ENCODE results near the gene PEF1.
A peak's percentile ranks its signal among the peaks of the same experiment; 100 is the strongest.

PEF1 gene

GRCh38 chr1:31626223-31627207 lies 18.2 kb downstream of the PEF1 start:
- no peaks in the 10 kb centered on the region for H3K9me3 ChIP-seq (ENCODE audit: control insufficient read depth, low read length)
- H3K36me3 ChIP-seq (ENCODE audit: control insufficient read depth, insufficient read depth, low read length, severe bottlenecking) = peaks cover 27% of the 10 kb centered on the region
- H3K4me1 ChIP-seq (ENCODE audit: control insufficient read depth, insufficient read depth, low read length) = peaks cover 30% of the 10 kb centered on the region
- no peaks in the 10 kb centered on the region for H3K27me3 ChIP-seq (replicated peaks; ENCODE audit: control insufficient read depth, insufficient read depth, low read length)
- H3K4me3 ChIP-seq (ENCODE audit: low read length) = peak overlapping the region; percentile 20
- H3K9ac ChIP-seq (ENCODE audit: low read length) = peak overlapping the region; percentile 55
- DNase-seq (ENCODE audit: low read depth) = peak; percentile 63

- DNase-seq (ENCODE audit: low read depth) = peak; percentile 42
- Histone ChIP-seq H3K4me3 (ENCODE audit: low read length) (peak overlapping the region; percentile 20), H3K36me3 (ENCODE audit: control insufficient read depth, insufficient read depth, low read length, severe bottlenecking) (peaks cover 19% of the 10 kb centered on the region), H3K9me3 (ENCODE audit: control insufficient read depth, low read length) (no peaks in the 10 kb centered on the region), H3K4me1 (ENCODE audit: control insufficient read depth, insufficient read depth, low read length) (peaks cover 30% of the 10 kb centered on the region), H3K9ac (ENCODE audit: low read length) (peak overlapping the region; percentile 25), H3K27me3 (replicated peaks; ENCODE audit: control insufficient read depth, insufficient read depth, low read length) (no peaks in the 10 kb centered on the region)
Observed at GRCh38 chr1:31625561-31626222, 19.0 kb downstream of the PEF1 start.

- Histone ChIP-seq H3K9ac (ENCODE audit: low read length) (no peak overlapping the region), H3K4me1 (ENCODE audit: control insufficient read depth, insufficient read depth, low read length) (peaks cover 30% of the 10 kb centered on the region), H3K4me3 (ENCODE audit: low read length) (no peak overlapping the region), H3K36me3 (ENCODE audit: control insufficient read depth, insufficient read depth, low read length, severe bottlenecking) (peaks cover 11% of the 10 kb centered on the region), H3K27me3 (replicated peaks; ENCODE audit: control insufficient read depth, insufficient read depth, low read length) (no peaks in the 10 kb centered on the region), H3K9me3 (ENCODE audit: control insufficient read depth, low read length) (no peaks in the 10 kb centered on the region)
- no peak for DNase-seq (ENCODE audit: low read depth)
Observed at GRCh38 chr1:31624731-31625514, 19.8 kb downstream of the PEF1 start.

GRCh38 chr1:31624309-31624708 lies 20.4 kb downstream of the PEF1 start:
- Histone ChIP-seq H3K4me3 (ENCODE audit: low read length) (no peak overlapping the region), H3K36me3 (ENCODE audit: control insufficient read depth, insufficient read depth, low read length, severe bottlenecking) (peaks cover 5% of the 10 kb centered on the region), H3K27me3 (replicated peaks; ENCODE audit: control insufficient read depth, insufficient read depth, low read length) (no peaks in the 10 kb centered on the region), H3K4me1 (ENCODE audit: control insufficient read depth, insufficient read depth, low read length) (peaks cover 30% of the 10 kb centered on the region), H3K9me3 (ENCODE audit: control insufficient read depth, low read length) (no peaks in the 10 kb centered on the region), H3K9ac (ENCODE audit: low read length) (no peak overlapping the region)
- no peak for DNase-seq (ENCODE audit: low read depth)

GRCh38 chr1:31623365-31623764 lies 21.3 kb downstream of the PEF1 start:
- H3K9me3 ChIP-seq (ENCODE audit: control insufficient read depth, low read length) = no peaks in the 10 kb centered on the region
- peaks cover 7% of the 10 kb centered on the region for H3K27me3 ChIP-seq (replicated peaks; ENCODE audit: control insufficient read depth, insufficient read depth, low read length)
- DNase-seq (ENCODE audit: low read depth) = no peak
- no peaks in the 10 kb centered on the region for H3K36me3 ChIP-seq (ENCODE audit: control insufficient read depth, insufficient read depth, low read length, severe bottlenecking)
- peaks cover 30% of the 10 kb centered on the region for H3K4me1 ChIP-seq (ENCODE audit: control insufficient read depth, insufficient read depth, low read length)
- H3K9ac ChIP-seq (ENCODE audit: low read length) = no peak overlapping the region
- H3K4me3 ChIP-seq (ENCODE audit: low read length) = no peak overlapping the region

GRCh38 chr1:31621847-31622730 lies 22.6 kb downstream of the PEF1 start:
- peaks cover 19% of the 10 kb centered on the region for H3K4me1 ChIP-seq (ENCODE audit: control insufficient read depth, insufficient read depth, low read length)
- no peaks in the 10 kb centered on the region for H3K36me3 ChIP-seq (ENCODE audit: control insufficient read depth, insufficient read depth, low read length, severe bottlenecking)
- DNase-seq (ENCODE audit: low read depth) = no peak
- no peaks in the 10 kb centered on the region for H3K9me3 ChIP-seq (ENCODE audit: control insufficient read depth, low read length)
- H3K27me3 ChIP-seq (replicated peaks; ENCODE audit: control insufficient read depth, insufficient read depth, low read length) = peaks cover 10% of the 10 kb centered on the region
- H3K4me3 ChIP-seq (ENCODE audit: low read length) = no peak overlapping the region
- no peak overlapping the region for H3K9ac ChIP-seq (ENCODE audit: low read length)

- Histone ChIP-seq H3K4me3 (ENCODE audit: low read length) (no peak overlapping the region), H3K36me3 (ENCODE audit: control insufficient read depth, insufficient read depth, low read length, severe bottlenecking) (no peaks in the 10 kb centered on the region), H3K9me3 (ENCODE audit: control insufficient read depth, low read length) (no peaks in the 10 kb centered on the region), H3K4me1 (ENCODE audit: control insufficient read depth, insufficient read depth, low read length) (peaks cover 12% of the 10 kb centered on the region), H3K27me3 (replicated peaks; ENCODE audit: control insufficient read depth, insufficient read depth, low read length) (peaks cover 16% of the 10 kb centered on the region), H3K9ac (ENCODE audit: low read length) (no peak overlapping the region)
- DNase-seq (ENCODE audit: low read depth) = no peak
Observed at GRCh38 chr1:31621498-31621820, 23.2 kb downstream of the PEF1 start.

- no peaks in the 10 kb centered on the region for H3K9me3 ChIP-seq (ENCODE audit: control insufficient read depth, low read length)
- DNase-seq (ENCODE audit: low read depth) = no peak
- no peaks in the 10 kb centered on the region for H3K36me3 ChIP-seq (ENCODE audit: control insufficient read depth, insufficient read depth, low read length, severe bottlenecking)
- H3K27me3 ChIP-seq (replicated peaks; ENCODE audit: control insufficient read depth, insufficient read depth, low read length) = peaks cover 20% of the 10 kb centered on the region
- no peak overlapping the region for H3K9ac ChIP-seq (ENCODE audit: low read length)
- H3K4me3 ChIP-seq (ENCODE audit: low read length) = no peak overlapping the region
- H3K4me1 ChIP-seq (ENCODE audit: control insufficient read depth, insufficient read depth, low read length) = peaks cover 6% of the 10 kb centered on the region
Observed at GRCh38 chr1:31620631-31621497, 23.8 kb downstream of the PEF1 start.

GRCh38 chr1:31618916-31619846 lies 25.5 kb downstream of the PEF1 start:
- no peak for DNase-seq (ENCODE audit: low read depth)
- Histone ChIP-seq H3K9me3 (ENCODE audit: control insufficient read depth, low read length) (no peaks in the 10 kb centered on the region), H3K9ac (ENCODE audit: low read length) (no peak overlapping the region), H3K4me3 (ENCODE audit: low read length) (no peak overlapping the region), H3K27me3 (replicated peaks; ENCODE audit: control insufficient read depth, insufficient read depth, low read length) (peaks cover 20% of the 10 kb centered on the region), H3K4me1 (ENCODE audit: control insufficient read depth, insufficient read depth, low read length) (no peaks in the 10 kb centered on the region), H3K36me3 (ENCODE audit: control insufficient read depth, insufficient read depth, low read length, severe bottlenecking) (no peaks in the 10 kb centered on the region)
